Ammon's horn (tissue), 1 donor: Measurements from ENCODE around the gene MAP2.

Source experiments
- DNase-seq: peaks from one replicate; pipeline ENCODE4 v3.0.0-alpha.2; 2016; ENCODE audit warnings: low spot score

The MAP2 gene

GRCh38 chr2:209529579-209529978 lies 105.7 kb downstream of the MAP2 start:
- DNase-seq = no peak

- DNase-seq = no peak
Observed at GRCh38 chr2:209532321-209532720, 108.5 kb downstream of the MAP2 start.

- DNase-seq = no peak
Observed at GRCh38 chr2:209533391-209533790, 109.5 kb downstream of the MAP2 start.

GRCh38 chr2:209534228-209534627 lies 110.4 kb downstream of the MAP2 start:
- no peak for DNase-seq

DNA sequence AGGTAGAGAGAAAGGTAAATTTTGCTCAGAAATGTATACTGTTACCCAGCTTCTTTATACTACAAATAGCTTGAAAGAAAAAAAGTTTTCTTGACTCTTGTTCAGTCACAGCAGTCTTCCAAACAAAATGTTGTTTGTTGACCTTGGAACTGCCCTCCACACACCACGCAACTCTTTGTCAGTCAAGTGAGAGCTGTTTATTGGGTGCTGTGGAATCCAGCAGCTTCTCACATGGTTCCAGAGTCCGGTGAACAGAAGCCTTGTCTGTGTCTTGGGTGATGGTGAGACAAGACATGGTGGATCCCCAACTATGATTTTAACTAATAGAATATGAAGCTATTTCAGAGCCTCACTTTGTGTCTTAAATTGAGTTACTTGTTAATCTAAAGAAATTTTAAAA lies 112.5 kb downstream of the MAP2 start:
- DNase-seq = no peak

DNA sequence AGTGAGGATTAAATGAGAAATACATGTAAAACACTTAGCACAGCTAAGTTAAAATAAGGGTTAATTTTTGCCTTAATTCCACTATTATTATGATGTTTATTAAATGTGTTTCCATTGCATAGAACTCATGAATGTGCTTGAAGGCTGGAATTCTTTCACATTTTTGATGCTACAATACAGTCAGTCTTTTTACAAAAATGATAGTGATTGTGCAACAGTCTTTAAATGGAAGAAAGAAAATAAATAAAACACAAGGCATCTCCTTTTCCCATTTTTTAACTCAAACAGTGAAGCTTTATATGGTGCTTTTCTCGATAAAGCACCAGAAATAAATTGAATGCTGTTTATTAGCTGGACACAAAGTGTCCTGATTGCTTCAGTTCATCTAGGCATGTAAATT lies 123.9 kb downstream of the MAP2 start:
- no peak for DNase-seq

DNA sequence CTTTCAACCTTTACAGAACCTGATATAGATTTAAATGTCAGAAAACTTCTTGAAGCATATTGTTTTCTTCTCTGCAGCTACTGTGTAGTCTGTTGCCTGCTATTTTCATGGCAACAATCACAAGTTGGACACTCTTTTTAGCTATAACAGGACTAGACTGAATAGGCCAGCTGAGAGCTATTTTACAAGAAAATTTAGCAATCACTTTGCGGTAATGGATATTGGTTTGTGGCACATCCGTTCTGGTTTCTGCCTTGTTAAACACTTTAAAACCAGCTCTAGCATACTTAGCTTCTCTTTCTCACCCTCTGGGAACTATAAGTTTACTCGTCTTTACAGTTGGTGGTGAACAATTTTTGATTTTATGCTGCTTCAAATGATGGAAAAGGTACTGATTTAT lies 125.7 kb downstream of the MAP2 start:
- DNase-seq = no peak

DNA sequence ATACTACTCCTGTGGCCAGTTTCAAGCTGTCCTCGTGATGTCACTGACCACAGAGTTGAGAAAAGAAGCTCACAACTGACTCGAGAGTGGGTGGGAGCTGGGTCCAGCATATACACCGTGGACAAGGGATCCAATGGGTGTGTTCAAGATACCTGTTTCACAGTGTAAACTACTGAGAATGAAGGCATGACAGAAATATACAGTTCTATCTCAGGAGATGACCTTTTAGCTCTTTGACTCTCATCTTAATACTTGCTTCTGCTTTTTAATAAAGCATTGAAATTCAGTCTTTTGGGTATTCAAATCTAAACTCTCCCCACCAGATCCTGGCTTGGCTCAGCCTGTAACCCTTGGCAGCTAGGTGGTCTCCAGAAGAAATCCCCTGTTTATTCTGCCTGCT lies 130.1 kb downstream of the MAP2 start:
- DNase-seq = no peak

GRCh38 chr2:209556354-209556961 lies 132.6 kb downstream of the MAP2 start:
- DNase-seq = peak; percentile 33

DNA sequence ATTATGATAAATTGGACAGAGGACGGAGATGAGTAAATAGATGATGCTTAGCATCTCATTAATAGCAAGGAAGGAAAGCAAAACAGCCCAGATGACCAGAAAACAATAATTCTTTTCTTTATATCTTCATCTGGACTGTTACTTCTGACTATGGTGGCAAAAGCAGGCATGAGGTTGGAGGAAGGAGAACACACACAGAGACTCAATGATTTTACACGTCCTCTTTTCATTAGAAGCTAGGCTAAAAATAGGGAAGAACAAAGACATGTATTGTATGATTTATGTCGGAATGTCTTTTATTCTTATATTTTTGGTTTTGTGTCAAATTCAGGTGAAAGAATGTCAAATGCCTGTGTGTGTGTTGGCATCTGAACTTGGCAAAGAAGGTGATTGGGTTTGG lies 137.1 kb downstream of the MAP2 start:
- DNase-seq = no peak

GRCh38 chr2:209563453-209563852 lies 139.6 kb downstream of the MAP2 start:
- no peak for DNase-seq

DNA sequence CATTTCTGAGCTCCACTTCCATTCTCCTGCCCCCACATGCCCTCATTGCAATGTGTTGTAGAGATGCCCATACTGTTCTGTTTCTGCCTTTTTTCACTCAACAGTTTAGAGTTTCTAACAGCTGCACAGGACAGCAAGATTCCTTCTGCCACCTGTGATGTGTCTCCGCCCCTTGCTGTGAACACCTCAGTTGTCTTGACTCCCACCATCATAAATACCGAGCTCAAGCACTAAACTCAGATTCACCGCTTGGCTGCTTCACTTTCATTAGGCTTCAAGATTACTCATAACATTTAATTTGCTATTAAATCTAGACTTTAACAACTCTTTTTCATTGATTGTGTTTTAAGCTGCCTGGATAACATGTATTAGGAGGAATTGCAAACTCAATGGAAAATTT lies 141.0 kb downstream of the MAP2 start:
- DNase-seq = no peak

DNA sequence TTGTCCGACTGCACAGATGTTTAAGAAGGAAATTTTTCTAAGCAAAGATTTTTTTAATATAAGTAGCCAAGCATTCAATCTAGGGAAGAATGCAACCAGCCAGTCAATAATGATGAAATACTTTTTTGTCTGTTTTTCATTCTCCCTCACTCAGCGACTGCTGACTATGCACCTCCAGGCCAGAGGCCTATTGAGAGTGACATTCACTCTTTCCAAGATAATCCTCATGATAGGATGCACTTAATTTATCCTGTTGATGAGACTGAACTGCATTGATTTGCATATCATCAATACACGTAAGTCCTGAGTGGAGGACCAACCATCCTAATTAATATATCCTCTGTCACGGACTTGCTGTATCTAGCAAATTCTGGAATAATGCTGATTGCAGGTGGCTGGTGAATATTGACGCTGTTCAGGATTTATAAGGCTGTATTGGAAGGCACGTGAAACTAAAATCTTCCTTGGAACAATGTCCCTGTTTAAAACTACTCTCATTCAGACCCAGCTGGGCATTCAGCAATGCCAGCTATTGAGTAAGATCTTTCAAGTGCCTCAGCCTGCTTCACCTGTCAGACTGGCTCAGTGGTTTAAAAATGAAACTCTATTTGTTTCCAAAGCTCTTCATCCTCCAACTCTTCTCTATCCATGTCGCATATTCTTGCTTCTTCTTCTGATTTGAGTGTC lies 142.2 kb downstream of the MAP2 start:
- peak; percentile 14 for DNase-seq

- DNase-seq = no peak
Observed at GRCh38 chr2:209570194-209570593, 146.3 kb downstream of the MAP2 start.

DNA sequence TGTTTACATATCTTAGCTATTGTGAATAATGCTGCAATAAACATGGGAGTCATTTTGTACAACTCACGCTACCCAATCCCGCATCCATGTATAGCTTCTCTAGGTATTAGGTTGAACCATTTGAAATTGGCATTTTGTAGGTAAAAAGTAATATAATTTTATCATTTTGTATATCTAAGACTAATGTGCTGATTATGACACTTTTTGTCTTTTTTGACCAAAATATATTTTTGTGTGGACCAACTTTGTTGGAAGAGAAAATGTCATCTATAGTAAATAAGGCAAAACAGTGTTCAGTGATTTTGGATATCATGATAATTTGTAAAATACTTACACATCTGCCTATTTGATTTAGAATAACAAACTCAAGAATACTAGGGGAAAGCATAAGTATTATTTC lies 150.7 kb downstream of the MAP2 start:
- DNase-seq = no peak

- DNase-seq = no peak
Observed at GRCh38 chr2:209577376-209578357, 153.8 kb downstream of the MAP2 start.

DNA sequence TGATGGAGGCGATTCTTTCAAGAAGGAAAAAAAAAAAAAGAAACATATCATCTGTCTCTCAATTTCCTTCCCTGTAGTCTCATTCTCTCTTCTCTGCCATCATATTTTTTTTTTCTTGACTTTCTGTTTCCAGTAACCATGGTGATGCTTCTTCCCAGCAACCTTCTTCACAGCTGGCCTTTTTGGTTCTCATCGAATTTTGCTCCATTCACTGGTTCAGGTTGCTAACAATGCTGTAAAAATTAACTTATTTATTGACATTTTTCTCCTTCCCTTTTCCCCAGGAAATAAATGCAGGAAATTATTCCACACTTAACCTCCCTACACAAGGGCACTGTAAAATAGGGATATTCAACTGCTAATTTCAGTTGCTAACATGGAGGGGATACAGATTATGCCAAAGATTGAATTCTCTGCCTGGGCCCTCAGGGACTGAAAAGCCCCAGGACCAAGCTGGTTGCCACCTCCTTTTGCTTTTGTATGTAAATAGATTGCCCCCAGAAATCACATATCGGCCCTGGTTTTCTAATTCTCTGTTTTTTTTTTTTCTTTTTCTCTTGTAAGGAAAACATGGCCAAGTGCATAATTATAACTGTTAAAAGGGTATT lies 154.7 kb downstream of the MAP2 start:
- peak; percentile 31 for DNase-seq

DNA sequence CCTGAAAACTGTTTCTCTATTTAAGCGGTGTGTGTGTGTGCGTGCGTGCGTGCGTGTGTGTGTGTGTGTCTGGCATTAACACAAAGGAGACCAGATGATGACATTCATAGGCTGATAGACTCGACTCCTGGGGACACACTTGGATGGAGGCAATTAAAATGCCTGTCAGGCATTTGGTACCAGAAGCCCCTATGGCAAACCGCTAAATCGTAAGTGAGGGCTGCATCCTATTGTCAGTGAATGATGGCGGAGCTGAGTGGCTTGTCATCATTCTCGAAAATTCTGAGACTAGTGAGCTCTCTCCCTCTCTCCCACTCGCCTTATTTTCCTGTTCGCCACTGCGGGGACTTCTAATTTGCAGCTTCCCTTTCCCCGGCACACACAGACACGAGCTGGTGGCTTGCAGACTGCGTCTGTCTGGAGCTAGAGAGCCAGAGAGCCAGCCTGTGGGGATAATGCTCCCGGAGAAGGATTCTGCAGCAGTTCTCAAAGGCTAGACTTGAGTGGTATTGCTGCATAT lies 155.4 kb downstream of the MAP2 start:
- peak; percentile 82 for DNase-seq

DNA sequence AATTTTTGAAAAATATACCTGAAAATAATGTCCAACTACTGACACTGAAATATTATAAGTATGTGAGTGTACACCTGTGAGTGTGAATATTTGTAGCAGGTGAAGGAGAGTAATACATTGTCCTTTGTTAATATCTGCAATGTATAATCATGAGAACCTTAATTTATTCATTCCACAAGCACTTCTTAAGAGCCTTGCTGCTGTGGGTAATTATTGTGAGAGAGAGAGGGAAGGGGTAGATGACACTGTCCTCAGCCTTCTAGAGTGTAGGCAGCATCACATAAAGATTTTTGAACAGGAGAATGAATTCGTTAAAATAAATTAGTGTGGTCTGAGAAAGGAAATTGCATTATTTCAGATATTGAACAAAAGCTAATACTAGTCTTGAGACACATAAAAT lies 157.2 kb downstream of the MAP2 start:
- no peak for DNase-seq

- no peak for DNase-seq
Observed at GRCh38 chr2:209582281-209582680, 158.4 kb downstream of the MAP2 start.

GRCh38 chr2:209584472-209584871 lies 160.6 kb downstream of the MAP2 start:
- no peak for DNase-seq

DNA sequence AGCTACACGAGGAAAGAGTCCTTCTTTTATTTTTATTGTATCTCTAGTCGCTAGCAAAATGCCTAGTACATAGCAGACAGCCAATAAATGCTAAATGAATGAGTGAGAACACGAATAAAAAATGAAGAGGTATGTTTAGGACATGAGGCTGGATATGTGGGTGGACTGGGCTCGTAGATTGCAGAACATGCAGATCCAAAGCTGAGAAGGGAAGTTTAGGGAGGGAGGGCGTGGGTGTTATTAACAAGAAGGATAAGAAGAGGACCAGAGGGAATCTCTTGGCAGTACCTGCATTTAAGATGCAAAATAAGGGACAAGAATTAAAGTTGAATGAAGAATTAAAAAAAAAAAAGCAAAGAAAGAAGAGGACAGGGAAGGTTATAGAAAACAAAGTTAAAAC lies 161.1 kb downstream of the MAP2 start:
- DNase-seq = peak; percentile 47
